MCF 10A (cell line): ENCODE data around the gene ADAMTS14. TPM values are rescaled to one million over a fixed set of nuclear protein-coding genes. Genes with fewer than 3 reads are reported as not detected.

Experiments used
- BruUV-seq: library from RNA; stranded (reverse); fragments of 400-500 nt; replicated peaks from 2 replicates; lab custom pipeline; 2021; lab: Mats Ljungman, UMichigan
- CTCF ChIA-PET: fragments of 300-600 bp; sonication (Branson Sonifier 250); formaldehyde crosslinking; extraction: SDS; loops from one replicate; lab custom pipeline; 2021; ENCODE audit warnings: antibody characterized with exemption, inconsistent platforms; lab: Yijun Ruan, JAX
- POLR2A ChIA-PET: fragments of 300-600, 350-650 bp; sonication (Branson Sonifier 250); formaldehyde crosslinking; extraction: SDS; loops from one replicate; lab custom pipeline; 2020; ENCODE audit warnings: antibody characterized with exemption, inconsistent platforms; lab: Yijun Ruan, JAX
- DNase-seq: peaks from one replicate; pipeline ENCODE4 v3.0.0-alpha.2; 2018; ENCODE audit not compliant: unreplicated experiment
- H3K27ac Mint-ChIP-seq: one replicate; pipeline ENCODE4 v1.8.0; 2022; ENCODE audit warnings: mild to moderate bottlenecking, low read depth, mixed read lengths; ENCODE audit not compliant: unreplicated experiment
- H3K27me3 Mint-ChIP-seq: one replicate; pipeline ENCODE4 v1.8.0; 2022; ENCODE audit warnings: mixed read lengths; ENCODE audit not compliant: insufficient read depth, unreplicated experiment
- H3K36me3 Mint-ChIP-seq: one replicate; pipeline ENCODE4 v1.8.0; 2022; ENCODE audit warnings: mild to moderate bottlenecking, moderate library complexity, mixed read lengths; ENCODE audit not compliant: insufficient read depth, unreplicated experiment
- H3K4me1 Mint-ChIP-seq: one replicate; pipeline ENCODE4 v1.8.0; 2022; ENCODE audit warnings: mixed read lengths; ENCODE audit not compliant: insufficient read depth, unreplicated experiment
- H3K4me3 Mint-ChIP-seq: one replicate; pipeline ENCODE4 v1.8.0; 2022; ENCODE audit warnings: mild to moderate bottlenecking, moderate library complexity, mixed read lengths; ENCODE audit not compliant: unreplicated experiment
- H3K9me3 Mint-ChIP-seq: one replicate; pipeline ENCODE4 v1.8.0; 2022; ENCODE audit warnings: mixed read lengths; ENCODE audit not compliant: unreplicated experiment
- CTCF ChIP-seq: fragments of 200-600 bp; IDR thresholded peaks from one replicate; pipeline ENCODE4 v1.8.0; 2022; ENCODE audit warnings: antibody characterized with exemption, mild to moderate bottlenecking; ENCODE audit not compliant: unreplicated experiment
- intact Hi-C: fragments of 100-400 bp; cut with micrococcal nuclease; formaldehyde crosslinking; loops from 2 replicates; pipeline ENCODE4 v1.14.1; 2022
- total RNA-seq: library from RNA; stranded (reverse); gene quantifications from 2 replicates; pipeline ENCODE4 v1.2.3, GENCODE V29; 2022

The ADAMTS14 gene
- total RNA-seq, 1 experiment from 2014 or later: not detected

DNA sequence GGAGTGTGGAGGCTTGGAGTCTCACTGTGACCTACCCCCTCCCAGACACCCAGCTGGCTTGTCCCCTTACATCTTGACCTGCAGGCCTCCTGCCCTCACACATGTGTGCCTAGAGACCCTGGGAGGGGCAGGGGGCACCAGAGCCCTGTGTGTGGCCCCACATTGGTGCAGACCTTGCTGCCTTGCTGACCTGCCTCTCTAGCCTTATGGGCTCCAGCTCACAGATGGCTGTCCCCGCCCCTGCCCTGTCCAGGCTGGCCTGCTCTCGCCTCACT lies 9.4 kb downstream of the ADAMTS14 start:
- H3K4me1 Mint-ChIP-seq: no peaks in the 10 kb centered on the region
- CTCF ChIA-PET: interaction anchor here (0.8 to 1.3 kb wide), 2 partner anchors 14 to 78 kb away, joined by 3 read pairs; no protein-coding TSS in a partner anchor
- H3K9me3 Mint-ChIP-seq: no peaks in the 10 kb centered on the region
- BruUV-seq: no TSS peak
- DNase-seq: no peak
- intact Hi-C loops: no loop called here
- TF ChIP-seq CTCF: no peak
- no peak overlapping the region for H3K27ac Mint-ChIP-seq
- no peak overlapping the region for H3K4me3 Mint-ChIP-seq
- H3K36me3 Mint-ChIP-seq: no peaks in the 10 kb centered on the region
- no peaks in the 10 kb centered on the region for H3K27me3 Mint-ChIP-seq
- POLR2A ChIA-PET: no interaction called here

DNA sequence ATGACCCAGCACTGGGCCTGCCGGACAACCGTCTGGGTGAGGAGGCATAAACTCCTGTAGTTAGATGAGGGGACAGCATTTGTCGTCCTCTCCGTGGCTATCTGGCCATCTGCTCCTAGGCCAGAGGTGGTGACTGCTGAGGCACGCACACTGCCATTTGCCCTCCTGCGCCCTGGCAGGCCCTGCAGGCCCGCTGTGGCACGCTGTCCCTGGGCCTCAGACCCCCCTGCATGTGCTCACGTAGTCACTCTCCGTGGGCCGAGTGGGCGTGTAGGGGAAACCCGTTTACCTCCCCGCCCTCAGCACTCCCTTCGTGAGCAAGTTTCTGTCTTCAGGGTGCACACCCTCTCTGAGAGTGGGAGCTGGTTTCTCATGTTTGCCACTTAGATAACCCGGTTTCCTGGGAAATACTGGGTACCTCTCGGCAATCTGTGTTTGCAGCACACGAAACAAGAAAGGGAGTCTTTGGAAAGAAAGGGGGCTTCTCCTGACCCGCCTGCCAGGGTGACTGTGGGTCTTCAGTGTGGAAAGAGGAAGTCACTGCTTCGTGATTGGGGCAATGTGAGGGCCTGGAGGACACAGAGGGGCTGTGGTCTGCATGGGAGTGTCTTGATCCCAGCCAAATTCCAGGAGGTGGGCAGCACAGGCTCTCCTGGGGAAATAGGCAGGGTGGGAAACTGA lies 10.8 kb downstream of the ADAMTS14 start:
- Mint-ChIP-seq H3K9me3 (no peaks in the 10 kb centered on the region), H3K4me1 (no peaks in the 10 kb centered on the region), H3K27ac (no peak overlapping the region), H3K36me3 (no peaks in the 10 kb centered on the region), H3K4me3 (no peak overlapping the region), H3K27me3 (no peaks in the 10 kb centered on the region)
- DNase-seq: no peak
- TF ChIP-seq CTCF: no peak
- ChIA-PET POLR2A (interaction anchor here (0.7 kb wide), 1 partner anchor 30 kb away, joined by 3 read pairs; no protein-coding TSS in a partner anchor), CTCF (no interaction called here)
- intact Hi-C loops: no loop called here
- BruUV-seq: no TSS peak

DNA sequence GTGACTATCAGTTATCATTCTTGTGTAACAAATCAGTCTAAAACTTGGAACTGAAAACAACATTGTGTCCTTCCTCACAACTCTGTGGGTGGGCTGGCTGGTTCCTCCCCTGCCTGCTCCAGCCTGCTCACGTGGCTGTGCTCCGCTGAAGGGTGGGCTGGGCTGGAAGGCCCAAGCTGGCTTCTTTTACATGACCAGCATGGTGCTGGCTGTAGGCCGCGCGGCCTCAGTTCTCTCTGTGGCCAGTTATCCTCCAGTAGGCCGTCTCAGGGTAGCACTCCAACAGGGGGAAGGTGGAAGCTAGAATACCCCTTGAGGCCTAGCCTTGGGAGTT lies 11.3 kb downstream of the ADAMTS14 start:
- Mint-ChIP-seq H3K4me3 (no peak overlapping the region), H3K27me3 (no peaks in the 10 kb centered on the region)

DNA sequence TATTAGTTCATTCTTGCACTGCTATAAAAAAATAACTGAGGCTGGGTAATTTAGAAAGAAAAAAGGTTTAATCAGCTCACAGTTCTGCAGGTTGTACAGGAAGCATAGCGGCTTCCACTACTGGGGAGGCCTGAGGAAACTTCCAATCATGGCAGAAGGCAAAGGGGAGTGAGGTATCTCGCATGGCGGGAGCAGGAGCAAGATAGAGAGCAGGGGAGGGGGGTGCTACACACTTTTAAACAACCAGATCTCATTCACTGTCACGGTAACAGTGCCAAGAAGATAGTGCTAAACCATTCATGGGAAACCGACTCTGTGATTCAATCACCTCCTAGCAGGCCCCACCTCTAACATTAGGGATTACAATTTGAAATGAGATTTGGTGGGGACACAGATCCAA lies 11.6 kb downstream of the ADAMTS14 start:
- Mint-ChIP-seq H3K36me3 (no peaks in the 10 kb centered on the region), H3K4me1 (no peaks in the 10 kb centered on the region), H3K27ac (no peak overlapping the region), H3K27me3 (no peaks in the 10 kb centered on the region), H3K9me3 (no peaks in the 10 kb centered on the region), H3K4me3 (no peak overlapping the region)
- ChIA-PET CTCF (no interaction called here), POLR2A (no interaction called here)
- no peak for DNase-seq
- BruUV-seq: no TSS peak
- intact Hi-C loops: no loop called here
- no peak for TF ChIP-seq CTCF

More for the DNA sequence above, 11.3 kb downstream of the ADAMTS14 start:
- no peak for DNase-seq
- Mint-ChIP-seq H3K9me3 (no peaks in the 10 kb centered on the region), H3K36me3 (no peaks in the 10 kb centered on the region), H3K27ac (no peak overlapping the region), H3K4me1 (no peaks in the 10 kb centered on the region)
- TF ChIP-seq CTCF: no peak
- CTCF ChIA-PET: no interaction called here
- POLR2A ChIA-PET: no interaction called here
- no TSS peak for BruUV-seq
- intact Hi-C loops: no loop called here
